Endothelial cell (in vitro differentiated cells): ENCODE data around the gene NR5A2. TPM values are rescaled to one million over a fixed set of nuclear protein-coding genes. Genes with fewer than 3 reads are reported as not detected.

ENCODE experiments used
- DNase-seq: peaks from one replicate; pipeline ENCODE4 v3.0.0; 2021; ENCODE audit warnings: low spot score
- H3K27ac Mint-ChIP-seq: one replicate; pipeline ENCODE4 v1.8.0; 2021; ENCODE audit warnings: mixed read lengths, inconsistent platforms; ENCODE audit not compliant: unreplicated experiment
- H3K27me3 Mint-ChIP-seq: one replicate; pipeline ENCODE4 v1.8.0; 2021; ENCODE audit warnings: mild to moderate bottlenecking, moderate library complexity, mixed read lengths, inconsistent platforms; ENCODE audit not compliant: unreplicated experiment
- H3K36me3 Mint-ChIP-seq: one replicate; pipeline ENCODE4 v1.8.0; 2021; ENCODE audit warnings: mild to moderate bottlenecking, low read depth, mixed read lengths, inconsistent platforms; ENCODE audit not compliant: unreplicated experiment
- H3K4me1 Mint-ChIP-seq: one replicate; pipeline ENCODE4 v1.8.0; 2021; ENCODE audit warnings: mild to moderate bottlenecking, mixed read lengths, inconsistent platforms; ENCODE audit not compliant: unreplicated experiment
- H3K4me3 Mint-ChIP-seq: one replicate; pipeline ENCODE4 v1.8.0; 2021; ENCODE audit warnings: mild to moderate bottlenecking, mixed read lengths, inconsistent platforms; ENCODE audit not compliant: unreplicated experiment
- H3K9me3 Mint-ChIP-seq: one replicate; pipeline ENCODE4 v1.8.0; 2021; ENCODE audit warnings: mixed read lengths, inconsistent platforms; ENCODE audit not compliant: unreplicated experiment
- long read RNA-seq: library from polyadenylated mRNA; unstranded; transcript quantifications from one replicate; pipeline ENCODE4 v2.0.0, GENCODE V29; 2020; ENCODE audit not compliant: unreplicated experiment
- total RNA-seq: library from RNA; stranded (reverse); fragmentation: NEBNext Ultra II Directional; extraction: Animal tissue kit (Norgen Biotek cat#: 25700); gene quantifications from one replicate; pipeline ENCODE4 v1.2.1, GENCODE V29; 2021; ENCODE audit not compliant: unreplicated experiment
- TF ChIP-seq, protein P1 (sequence below): fragments of 200-600 bp; sonication (generic); IDR thresholded peaks from one replicate; pipeline ENCODE4 v1.5.0; 2021; ENCODE audit warnings: antibody characterized with exemption; ENCODE audit not compliant: unreplicated experiment

NR5A2 gene
- total RNA-seq, result 7.0 TPM
- long read RNA-seq, partial matches to known transcripts, result 2 of 2 reads
- long read RNA-seq, other reads (novel, unspliced or antisense), result 0 of 2 reads

DNA sequence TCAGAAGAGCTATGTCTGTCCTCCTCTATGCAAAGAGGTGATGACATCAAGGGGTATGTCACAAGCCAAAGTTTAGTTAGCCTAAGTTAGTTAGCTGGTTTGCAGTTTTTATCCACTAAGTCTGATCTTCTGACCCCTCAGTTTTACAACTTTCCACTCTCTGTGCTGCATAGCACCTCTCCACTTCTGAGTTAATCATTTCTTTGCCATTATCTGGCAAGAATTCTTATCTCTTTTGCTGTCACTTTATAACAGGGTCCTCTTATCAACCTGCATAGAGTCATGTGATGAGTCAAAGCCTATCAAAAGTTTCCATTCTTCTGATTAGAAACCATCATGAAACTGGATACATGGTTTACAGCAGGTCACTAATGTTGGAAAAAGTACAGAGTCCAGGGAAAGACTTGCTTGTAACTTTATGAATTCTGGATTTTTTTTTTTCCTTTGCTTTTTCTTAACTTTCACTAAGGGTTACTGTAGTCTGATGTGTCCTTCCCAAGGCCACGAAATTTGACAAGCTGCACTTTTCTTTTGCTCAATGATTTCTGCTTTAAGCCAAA, at the start of gene NR5A2:
Gene NR5A2 (plus strand): TSS at position 447 of the 560 bp plus-strand sequence. CDS start 138 bp downstream, outside the sequence.
- H3K27ac Mint-ChIP-seq, result no peak within 1 kb of the TSS
- no peaks in the 10 kb centered on the region for H3K9me3 Mint-ChIP-seq
- peaks cover 5% of the 10 kb centered on the region for H3K4me1 Mint-ChIP-seq
- peak within 1 kb of the TSS; percentile 92 for H3K4me3 Mint-ChIP-seq
- TF ChIP-seq, protein P1, sequence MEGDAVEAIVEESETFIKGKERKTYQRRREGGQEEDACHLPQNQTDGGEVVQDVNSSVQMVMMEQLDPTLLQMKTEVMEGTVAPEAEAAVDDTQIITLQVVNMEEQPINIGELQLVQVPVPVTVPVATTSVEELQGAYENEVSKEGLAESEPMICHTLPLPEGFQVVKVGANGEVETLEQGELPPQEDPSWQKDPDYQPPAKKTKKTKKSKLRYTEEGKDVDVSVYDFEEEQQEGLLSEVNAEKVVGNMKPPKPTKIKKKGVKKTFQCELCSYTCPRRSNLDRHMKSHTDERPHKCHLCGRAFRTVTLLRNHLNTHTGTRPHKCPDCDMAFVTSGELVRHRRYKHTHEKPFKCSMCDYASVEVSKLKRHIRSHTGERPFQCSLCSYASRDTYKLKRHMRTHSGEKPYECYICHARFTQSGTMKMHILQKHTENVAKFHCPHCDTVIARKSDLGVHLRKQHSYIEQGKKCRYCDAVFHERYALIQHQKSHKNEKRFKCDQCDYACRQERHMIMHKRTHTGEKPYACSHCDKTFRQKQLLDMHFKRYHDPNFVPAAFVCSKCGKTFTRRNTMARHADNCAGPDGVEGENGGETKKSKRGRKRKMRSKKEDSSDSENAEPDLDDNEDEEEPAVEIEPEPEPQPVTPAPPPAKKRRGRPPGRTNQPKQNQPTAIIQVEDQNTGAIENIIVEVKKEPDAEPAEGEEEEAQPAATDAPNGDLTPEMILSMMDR, result no peak
- H3K27me3 Mint-ChIP-seq, result peaks cover 13% of the 10 kb centered on the region
- peaks cover 4% of the 10 kb centered on the region for H3K36me3 Mint-ChIP-seq
- DNase-seq, result no peak

DNA sequence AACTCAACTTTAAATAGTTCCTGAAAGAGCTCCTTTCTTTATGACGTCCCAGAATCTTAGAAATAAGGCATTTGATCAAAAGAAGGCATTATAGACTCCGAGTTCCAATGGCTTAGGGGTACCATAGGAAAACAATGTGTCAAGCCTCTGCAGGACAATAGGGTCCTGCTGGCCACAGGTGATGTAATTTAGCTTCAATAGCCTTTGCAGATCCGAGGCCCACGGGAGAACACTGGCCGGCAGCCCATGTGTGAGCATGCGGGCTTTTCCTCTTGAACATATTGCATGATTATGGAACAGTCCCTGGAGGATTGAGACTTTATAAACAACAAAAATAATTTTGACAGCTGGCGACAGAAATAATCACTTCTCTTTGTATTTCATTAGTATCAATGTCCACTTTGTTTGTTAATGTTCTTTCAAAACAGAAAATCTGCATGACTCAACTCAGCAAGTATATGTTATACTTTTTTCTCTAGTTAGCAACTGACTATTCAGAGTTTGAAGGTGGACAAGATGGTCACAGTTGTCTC, 49.0 kb upstream of the NR5A2 start:
- H3K9me3 Mint-ChIP-seq, result no peaks in the 10 kb centered on the region
- no peaks in the 10 kb centered on the region for H3K36me3 Mint-ChIP-seq
- H3K4me3 Mint-ChIP-seq, result no peak overlapping the region
- H3K4me1 Mint-ChIP-seq, result no peaks in the 10 kb centered on the region
- TF ChIP-seq, protein P1, result no peak
- no peaks in the 10 kb centered on the region for H3K27me3 Mint-ChIP-seq
- no peak for DNase-seq
- no peak overlapping the region for H3K27ac Mint-ChIP-seq

DNA sequence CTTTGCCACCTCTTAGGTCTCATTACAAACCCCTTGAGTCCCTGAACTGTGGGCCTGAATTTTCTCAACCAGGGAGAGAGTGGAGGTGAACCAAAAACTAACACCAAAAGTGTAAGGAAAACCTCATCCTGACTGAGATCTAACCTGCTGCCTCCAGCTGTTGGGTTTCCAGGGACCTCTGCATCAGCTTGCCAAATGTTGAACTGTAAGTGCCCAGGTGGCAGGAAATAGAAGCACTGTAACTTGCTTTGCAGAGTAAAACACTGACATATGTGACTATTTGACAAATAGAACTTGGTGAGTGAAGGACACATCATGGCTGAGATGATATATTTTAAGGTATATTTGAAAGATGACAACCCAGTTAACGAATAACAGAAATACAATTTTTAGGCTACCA, 48.4 kb upstream of the NR5A2 start:
- Mint-ChIP-seq H3K27me3 (no peaks in the 10 kb centered on the region), H3K9me3 (no peaks in the 10 kb centered on the region), H3K27ac (no peak overlapping the region), H3K36me3 (no peaks in the 10 kb centered on the region), H3K4me1 (no peaks in the 10 kb centered on the region), H3K4me3 (no peak overlapping the region)
- DNase-seq, result no peak
- TF ChIP-seq, protein P1, result no peak

DNA sequence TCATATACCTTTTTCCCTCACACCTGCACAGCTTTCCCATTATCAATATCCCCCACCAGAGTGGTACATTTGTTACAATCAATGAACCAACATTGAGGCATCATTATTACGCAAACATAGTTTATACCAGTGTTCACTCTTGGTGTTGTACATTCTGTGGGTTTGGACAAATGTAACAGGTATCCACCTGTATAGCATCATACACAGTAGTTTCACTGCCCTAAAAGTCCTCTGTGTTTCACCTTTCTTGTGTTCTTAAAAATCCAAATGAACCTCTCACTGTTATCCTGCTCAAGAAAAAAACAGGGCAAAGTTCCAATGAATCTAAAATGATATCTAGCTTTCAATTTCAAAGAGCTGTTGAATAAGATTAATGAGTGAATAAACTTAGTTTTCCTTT, 45.9 kb upstream of the NR5A2 start:
- no peaks in the 10 kb centered on the region for H3K36me3 Mint-ChIP-seq
- no peak for DNase-seq
- H3K4me3 Mint-ChIP-seq, result no peak overlapping the region
- no peaks in the 10 kb centered on the region for H3K4me1 Mint-ChIP-seq
- H3K27ac Mint-ChIP-seq, result no peak overlapping the region
- TF ChIP-seq, protein P1, result no peak
- no peaks in the 10 kb centered on the region for H3K27me3 Mint-ChIP-seq
- H3K9me3 Mint-ChIP-seq, result no peaks in the 10 kb centered on the region

DNA sequence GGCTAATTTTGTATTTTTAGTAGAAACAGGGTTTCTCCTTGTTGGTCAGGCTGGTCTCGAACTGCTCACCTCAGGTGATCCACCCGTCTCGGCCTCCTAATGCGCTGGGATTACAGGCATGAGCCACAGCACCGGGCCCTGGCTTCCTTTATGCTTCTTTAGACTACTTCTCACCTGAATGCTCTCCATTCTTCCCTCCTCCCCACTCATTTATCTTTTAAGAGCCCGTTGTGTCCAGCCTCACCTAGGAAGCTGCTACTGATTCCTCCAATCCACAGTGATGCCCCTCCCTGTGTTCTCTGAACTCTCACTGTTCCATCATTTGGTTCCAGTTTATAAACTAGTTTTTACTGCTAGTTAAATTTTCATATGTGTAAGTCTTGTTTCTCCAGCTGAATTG, 44.9 kb upstream of the NR5A2 start:
- no peak for DNase-seq
- Mint-ChIP-seq H3K27me3 (no peaks in the 10 kb centered on the region), H3K9me3 (no peaks in the 10 kb centered on the region), H3K36me3 (no peaks in the 10 kb centered on the region), H3K4me1 (no peaks in the 10 kb centered on the region), H3K27ac (no peak overlapping the region), H3K4me3 (no peak overlapping the region)
- TF ChIP-seq, protein P1, result no peak
